Spleen (tissue), 11 donors: Measurements from ENCODE around the gene RAB8B. TPM values are rescaled to one million over a fixed set of nuclear protein-coding genes. Genes with fewer than 3 reads are reported as not detected.

Experiments
- DNase-seq: peaks from one replicate; pipeline ENCODE4 v3.0.0-alpha.2; 2020
- H3K27ac ChIP-seq, 8 donors: fragments of 200-600 bp; sonication (generic) in 7 of 8; 1 replicate in 4 of 8; 2 replicates in 4 of 8; pipeline versions ENCODE4 v1.5.0 to v1.8.0; 2016 to 2021; ENCODE audit warnings: inconsistent platforms in 4 of 8, mild to moderate bottlenecking in 4 of 8, moderate library complexity in 1 of 8
- H3K27me3 ChIP-seq, 7 donors: fragments of 200-600 bp; sonication (generic) in 6 of 7; replicated peaks in 1 of 7; 1 replicate in 4 of 7; 2 replicates in 3 of 7; pipeline versions ENCODE4 v1.5.0 to v1.8.0; 2016 to 2021; ENCODE audit warnings: inconsistent platforms in 3 of 7, mild to moderate bottlenecking in 1 of 7
- H3K36me3 ChIP-seq, 6 donors: fragments of 200-600 bp; sonication (generic) in 5 of 6; 1 replicate in 4 of 6; 2 replicates in 2 of 6; pipeline versions ENCODE4 v1.5.0 to v1.8.0; 2016 to 2021; ENCODE audit warnings: inconsistent platforms in 2 of 6
- H3K4me1 ChIP-seq, 6 donors: fragments of 200-600 bp; sonication (generic) in 5 of 6; 1 replicate in 3 of 6; 2 replicates in 3 of 6; pipeline versions ENCODE4 v1.5.0 to v1.8.0; 2016 to 2021; ENCODE audit warnings: inconsistent platforms in 3 of 6
- H3K4me3 ChIP-seq, 8 donors: fragments of 200-600 bp; sonication (generic) in 7 of 8; 1 replicate in 4 of 8; 2 replicates in 4 of 8; pipeline versions ENCODE4 v1.5.0 to v1.8.0; 2016 to 2021; ENCODE audit warnings: inconsistent platforms in 4 of 8, mild to moderate bottlenecking in 4 of 8, moderate library complexity in 2 of 8
- H3K9me3 ChIP-seq, 8 donors: fragments of 200-600 bp; sonication (generic) in 7 of 8; 1 replicate in 4 of 8; 2 replicates in 4 of 8; pipeline versions ENCODE4 v1.5.0 to v1.8.0; 2016 to 2021; ENCODE audit warnings: inconsistent platforms in 4 of 8
- POLR2A ChIP-seq, 3 donors: fragments of 450-650 bp; IDR thresholded peaks; one replicate each; pipeline ENCODE4 v1.5.1; 2017; ENCODE audit warnings: antibody characterized with exemption in 3 of 3, mild to moderate bottlenecking in 1 of 3
- POLR2AphosphoS5 ChIP-seq, 3 donors: sonication (generic); formaldehyde crosslinking; IDR thresholded peaks; one replicate each; pipeline ENCODE4 v1.5.1; 2017; ENCODE audit warnings: antibody characterized with exemption in 3 of 3
- WGBS, 5 donors: extraction: QIAGEN DNeasy Blood & Tissue Kit in 3 of 5; methylation state at CpG; one replicate each; pipeline versions ENCODE4 v1.1.5 to v1.1.7; 2013 to 2018; 5-methylcytosine and 5-hydroxymethylcytosine counted together
- intact Hi-C: fragments of 100-400 bp; cut with DNase I; formaldehyde crosslinking; loops from one replicate; pipeline ENCODE4 v1.15.0; 2023; ENCODE audit warnings: low total_unique reads
- polyA plus RNA-seq, 3 donors: library from polyadenylated mRNA; stranded (reverse); fragments of 200-250 nt; gene quantifications; one replicate each; pipeline ENCODE4 v1.2.1, GENCODE V29; 2013
- total RNA-seq, 7 donors: library from RNA; depleted of rRNA in 3 of 7; stranded (reverse); fragments of >200 nt in 3 of 7; fragmentation: NEBNext Ultra II Directional in 4 of 7; extraction: Animal tissue kit (Norgen Biotek cat#: 25700) in 4 of 7; gene quantifications; one replicate each; pipeline versions ENCODE4 v1.1.0 to v1.2.1, GENCODE V29; 2016 to 2021
- TF ChIP-seq, protein P1 (sequence below), 11 experiments: fragments of 200-600 bp in 7 of 11; fragments of 450-650 bp in 4 of 11; sonication (generic) in 4 of 11; IDR thresholded peaks in 8 of 11; conservative IDR thresholded peaks in 3 of 11; 1 replicate in 7 of 11; 2 replicates in 4 of 11; pipeline versions ENCODE4 v1.4.0 to v1.8.0; 2016 to 2021; ENCODE audit warnings: antibody characterized with exemption in 11 of 11, inconsistent platforms in 4 of 11, mild to moderate bottlenecking in 1 of 11
- donor health status: healthy with polysubstance abuse.
- donor health status: DM: no; HTN: no; CAD: no; lungs with moderate emphysema.
- donor health status: DM: no; HTN: no; CAD: no.
- donor health status: Bipolar disorder and iron deficiency.
- donor health status: healthy.
- donor health status: DM: no; HTN: no; CAD: no.
- donor health status: DM: yes; HTN: yes; CAD: no.

RAB8B gene
- total and polyA plus RNA-seq, 10 donors: 18.9 to 96.4 (median 64.2) TPM

DNA sequence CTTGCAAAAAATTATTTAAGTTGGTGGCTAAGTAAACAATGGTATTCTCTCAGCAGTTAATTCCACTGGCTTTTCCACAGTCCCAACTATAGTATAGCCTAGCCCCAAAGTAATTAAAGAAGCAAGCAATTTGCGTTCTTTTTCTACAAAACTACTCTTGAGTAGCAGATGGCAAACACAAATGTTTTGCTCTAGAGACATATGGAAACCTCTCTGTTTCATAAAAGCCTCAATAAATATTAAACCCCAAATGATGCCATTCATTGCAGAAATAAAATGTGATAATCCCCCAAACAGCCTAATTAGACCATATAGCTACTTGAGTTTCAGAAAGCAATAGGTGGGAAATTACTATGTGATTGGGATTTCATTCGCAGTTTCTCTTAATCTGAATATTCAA is 8.7 kb upstream of the RAB8B start:
- H3K4me1 ChIP-seq: no peaks in the 10 kb centered on the region
- no peak overlapping the region for H3K27ac ChIP-seq
- H3K9me3 ChIP-seq: no peaks in the 10 kb centered on the region
- WGBS, 5 donors: 96 to 100% (median 98%) methylated on average over 2 of the region's 2 CpGs
- intact Hi-C loops: loop anchor here (10.0 kb wide), 1 partner anchor 94 kb away; the partner anchor contains the start of gene APH1B
- H3K36me3 ChIP-seq: no peaks in the 10 kb centered on the region
- no peak overlapping the region for H3K4me3 ChIP-seq
- no peaks in the 10 kb centered on the region for H3K27me3 ChIP-seq
- DNase-seq: no peak
- TF ChIP-seq, protein P1, sequence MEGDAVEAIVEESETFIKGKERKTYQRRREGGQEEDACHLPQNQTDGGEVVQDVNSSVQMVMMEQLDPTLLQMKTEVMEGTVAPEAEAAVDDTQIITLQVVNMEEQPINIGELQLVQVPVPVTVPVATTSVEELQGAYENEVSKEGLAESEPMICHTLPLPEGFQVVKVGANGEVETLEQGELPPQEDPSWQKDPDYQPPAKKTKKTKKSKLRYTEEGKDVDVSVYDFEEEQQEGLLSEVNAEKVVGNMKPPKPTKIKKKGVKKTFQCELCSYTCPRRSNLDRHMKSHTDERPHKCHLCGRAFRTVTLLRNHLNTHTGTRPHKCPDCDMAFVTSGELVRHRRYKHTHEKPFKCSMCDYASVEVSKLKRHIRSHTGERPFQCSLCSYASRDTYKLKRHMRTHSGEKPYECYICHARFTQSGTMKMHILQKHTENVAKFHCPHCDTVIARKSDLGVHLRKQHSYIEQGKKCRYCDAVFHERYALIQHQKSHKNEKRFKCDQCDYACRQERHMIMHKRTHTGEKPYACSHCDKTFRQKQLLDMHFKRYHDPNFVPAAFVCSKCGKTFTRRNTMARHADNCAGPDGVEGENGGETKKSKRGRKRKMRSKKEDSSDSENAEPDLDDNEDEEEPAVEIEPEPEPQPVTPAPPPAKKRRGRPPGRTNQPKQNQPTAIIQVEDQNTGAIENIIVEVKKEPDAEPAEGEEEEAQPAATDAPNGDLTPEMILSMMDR (IDR thresholded peaks at IDR 0.05 in 8 of 11, conservative IDR thresholded peaks at IDR 0.05 in 3 of 11): no peak
- TF ChIP-seq POLR2A (IDR thresholded peaks at IDR 0.05): no peak
- no peak for TF ChIP-seq POLR2AphosphoS5 (IDR thresholded peaks at IDR 0.05)

DNA sequence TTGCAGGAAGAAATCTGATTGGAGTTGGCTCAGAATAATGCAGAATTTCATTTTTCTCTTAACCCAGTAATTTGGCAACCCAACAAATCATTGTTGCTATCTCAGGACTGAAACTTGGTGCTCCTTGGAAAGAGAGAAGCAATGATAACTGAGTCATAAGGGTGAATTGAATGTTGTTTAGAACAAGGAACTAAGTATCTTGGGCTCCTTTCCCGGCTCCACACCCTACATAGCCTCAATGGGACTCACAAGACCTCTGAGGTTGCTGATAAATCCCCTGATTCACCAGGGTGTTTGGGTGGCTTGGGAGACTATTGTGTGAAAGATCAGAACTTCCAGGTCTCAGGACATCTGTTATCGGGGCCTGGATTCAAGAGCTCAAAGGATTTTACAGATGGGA is 7.8 kb upstream of the RAB8B start:
- TF ChIP-seq POLR2AphosphoS5 (IDR thresholded peaks at IDR 0.05) (no peak), POLR2A (IDR thresholded peaks at IDR 0.05) (no peak)
- TF ChIP-seq, protein P1 (IDR thresholded peaks at IDR 0.05 in 8 of 11, conservative IDR thresholded peaks at IDR 0.05 in 3 of 11): no peak
- no peak for DNase-seq
- 87 to 90% (median 90%) methylated on average over 2 of the region's 2 CpGs for WGBS, 5 donors
- Histone ChIP-seq H3K4me3 (no peak overlapping the region), H3K36me3 (no peaks in the 10 kb centered on the region), H3K27me3 (no peaks in the 10 kb centered on the region), H3K4me1 (no peaks in the 10 kb centered on the region), H3K27ac (no peak overlapping the region), H3K9me3 (no peaks in the 10 kb centered on the region)
- intact Hi-C loops: loop anchor here (10.0 kb wide), 1 partner anchor 93 kb away; the partner anchor contains the start of gene APH1B

DNA sequence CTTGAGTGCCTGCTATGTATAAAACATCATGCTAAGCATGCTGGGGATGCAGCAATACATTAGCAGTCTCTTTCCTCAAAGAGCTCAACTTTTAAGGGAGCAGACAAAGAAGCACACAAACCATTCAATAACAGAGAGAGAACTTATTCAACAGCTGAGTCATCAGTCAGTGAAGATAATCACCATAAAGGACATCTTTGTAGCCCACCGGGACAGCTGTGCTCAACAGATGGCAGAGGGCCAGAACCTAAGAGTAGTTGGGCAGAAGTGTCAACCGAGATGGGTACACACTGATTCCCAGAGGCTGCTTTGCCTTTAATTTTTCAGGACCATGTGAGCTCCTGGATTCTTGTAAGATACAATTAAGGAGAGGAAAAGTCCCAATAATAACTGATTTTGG is 4.2 kb upstream of the RAB8B start:
- 63 to 81% (median 72%) methylated on average over 2 of the region's 2 CpGs for WGBS, 5 donors

DNA sequence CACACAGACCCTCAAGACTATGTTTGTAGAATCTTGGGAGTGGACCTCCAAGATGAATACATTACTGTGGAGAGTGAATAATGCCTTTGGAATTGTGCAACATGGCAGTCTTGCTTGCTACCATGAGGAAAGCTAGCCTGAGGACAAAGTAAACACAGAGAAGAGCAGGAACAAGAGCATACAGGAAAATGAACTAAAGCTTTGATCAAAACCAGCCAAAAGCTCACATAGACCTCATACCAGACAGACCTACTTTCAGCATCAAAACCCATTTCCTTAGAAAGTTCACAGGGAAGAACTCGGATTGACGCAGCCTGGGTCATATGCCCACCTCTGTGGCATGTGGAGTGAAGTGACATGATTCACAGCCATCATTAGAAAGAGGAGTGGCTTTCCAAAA is 3.3 kb upstream of the RAB8B start:
- H3K4me1 ChIP-seq: peaks cover 3 to 20% (median 14%) of the 10 kb centered on the region in 6 donors
- no peaks in the 10 kb centered on the region for H3K9me3 ChIP-seq
- H3K27ac ChIP-seq: no peak overlapping the region
- WGBS, 5 donors: 43 to 74% (median 68%) methylated on average over 2 of the region's 2 CpGs
- DNase-seq: no peak
- intact Hi-C loops: loop anchor here (10.0 kb wide), 1 partner anchor 89 kb away; the partner anchor contains the start of gene APH1B
- H3K27me3 ChIP-seq: no peaks in the 10 kb centered on the region
- TF ChIP-seq, protein P1 (IDR thresholded peaks at IDR 0.05 in 8 of 11, conservative IDR thresholded peaks at IDR 0.05 in 3 of 11): no peak
- TF ChIP-seq POLR2A (IDR thresholded peaks at IDR 0.05) (no peak), POLR2AphosphoS5 (IDR thresholded peaks at IDR 0.05) (no peak)
- no peak overlapping the region for H3K4me3 ChIP-seq
- H3K36me3 ChIP-seq: no peaks in the 10 kb centered on the region

More for the DNA sequence above, 4.2 kb upstream of the RAB8B start:
- no peak overlapping the region for H3K27ac ChIP-seq
- H3K4me1 ChIP-seq: peaks cover 0 to 12% (median 8%) of the 10 kb centered on the region in 6 donors
- no peak for DNase-seq
- no peaks in the 10 kb centered on the region for H3K27me3 ChIP-seq
- no peak overlapping the region for H3K4me3 ChIP-seq
- intact Hi-C loops: loop anchor here (10.0 kb wide), 1 partner anchor 90 kb away; the partner anchor contains the start of gene APH1B
- TF ChIP-seq POLR2AphosphoS5 (IDR thresholded peaks at IDR 0.05): no peak
- TF ChIP-seq POLR2A (IDR thresholded peaks at IDR 0.05): no peak
- TF ChIP-seq, protein P1 (IDR thresholded peaks at IDR 0.05 in 8 of 11, conservative IDR thresholded peaks at IDR 0.05 in 3 of 11): no peak
- no peaks in the 10 kb centered on the region for H3K9me3 ChIP-seq
- no peaks in the 10 kb centered on the region for H3K36me3 ChIP-seq
